HG03575 (cell line): ENCODE data around the gene FIBP.
"Not testable (repeated sequence)": the region's sequence is repeated elsewhere in the genome, so short reads cannot be mapped to it uniquely, and the experiment has no call there.

Source experiments
- ATAC-seq: cut with Tn5 transposase; IDR thresholded peaks from one replicate; pipeline ENCODE4 v1.9.1; 2021; ENCODE audit not compliant: unreplicated experiment, insufficient number of reproducible peaks, low FRiP score; ENCODE audit errors: extremely low read depth

The FIBP gene

GRCh38 chr11:65892661-65893317 lies 4.5 kb upstream of the FIBP start:
- no peak for ATAC-seq

GRCh38 chr11:65892137-65892540 lies 3.9 kb upstream of the FIBP start:
- ATAC-seq: not testable (repeated sequence)

- no peak for ATAC-seq
Measured at GRCh38 chr11:65891219-65892136, 3.2 kb upstream of the FIBP start.

GRCh38 chr11:65890324-65891218 lies 2.3 kb upstream of the FIBP start, which contains the start of gene CCDC85B:
Gene CCDC85B (plus strand): TSS chr11:65890673. CDS start chr11:65890784, 111 bp downstream.
- no peak for ATAC-seq

GRCh38 chr11:65887723-65888162 lies 528 bp downstream of the FIBP start:
- no peak for ATAC-seq

GRCh38 chr11:65886826-65887722 lies 1.2 kb downstream of the FIBP start:
- no peak for ATAC-seq

- ATAC-seq: no peak
Measured at GRCh38 chr11:65885808-65886536, 2.3 kb downstream of the FIBP start.

GRCh38 chr11:65885231-65885630 lies 3.0 kb downstream of the FIBP start:
- ATAC-seq: no peak

GRCh38 chr11:65884716-65885092 lies 3.6 kb downstream of the FIBP start:
- no peak for ATAC-seq

GRCh38 chr11:65883786-65884715 lies 4.2 kb downstream of the FIBP start:
- no peak for ATAC-seq

GRCh38 chr11:65883058-65883761 lies 5.1 kb downstream of the FIBP start:
- ATAC-seq: no peak

- ATAC-seq: no peak
Measured at GRCh38 chr11:65882120-65883057, 5.9 kb downstream of the FIBP start.

- ATAC-seq: no peak
Measured at GRCh38 chr11:65880844-65881421, 7.3 kb downstream of the FIBP start.

- ATAC-seq: no peak
Measured at GRCh38 chr11:65880027-65880426, 8.2 kb downstream of the FIBP start.

GRCh38 chr11:65879617-65880016 lies 8.7 kb downstream of the FIBP start, which contains the start of gene CTSW:
Gene CTSW (plus strand): TSS chr11:65879837. CDS start chr11:65879855, 18 bp downstream.
- no peak for ATAC-seq
